ENCODE data around the gene TMEM106C. TPM values are rescaled to one million over a fixed set of nuclear protein-coding genes. Genes with fewer than 3 reads are reported as not detected.

The TMEM106C gene
- total RNA-seq, 1 donor from 2014 or later, result 30.0 TPM

GRCh38 chr12:47939009-47939601 lies 24.3 kb upstream of the TMEM106C start:
- H3K27ac Mint-ChIP-seq (ENCODE audit: unreplicated experiment), result no peak overlapping the region
- H3K4me1 ChIP-seq (ENCODE audit: insufficient read depth, low read length), result peaks cover 3% of the 10 kb centered on the region
- peaks cover 28% of the 10 kb centered on the region for H3K4me1 Mint-ChIP-seq (ENCODE audit: low read depth, unreplicated experiment)
- H3K4me2 ChIP-seq (ENCODE audit: low read length), result no peak overlapping the region
- H3K79me2 ChIP-seq (ENCODE audit: insufficient read depth, low read length), result no peaks in the 10 kb centered on the region
- no peak overlapping the region for H3K4me3 Mint-ChIP-seq (ENCODE audit: unreplicated experiment)
- H3K9ac ChIP-seq (ENCODE audit: low read length), result no peak overlapping the region
- H3K27me3 ChIP-seq (ENCODE audit: insufficient read depth, low read length), result no peaks in the 10 kb centered on the region
- peaks cover 4% of the 10 kb centered on the region for H3K9me3 Mint-ChIP-seq (ENCODE audit: unreplicated experiment)
- FAIRE-seq (no peak), DNase-seq (ENCODE audit: low read depth) (no peak)
- no peaks in the 10 kb centered on the region for H3K9me3 ChIP-seq (ENCODE audit: insufficient read depth, low read depth, low read length)
- no peaks in the 10 kb centered on the region for H3K36me3 ChIP-seq (ENCODE audit: insufficient read depth, low read length)
- no peak overlapping the region for H2AFZ ChIP-seq (ENCODE audit: low read depth, low read length)
- H3K36me3 Mint-ChIP-seq (ENCODE audit: low read depth, unreplicated experiment), result no peaks in the 10 kb centered on the region
- peaks cover 32% of the 10 kb centered on the region for H3K27me3 Mint-ChIP-seq (ENCODE audit: low read depth, unreplicated experiment)
- no peaks in the 10 kb centered on the region for H4K20me1 ChIP-seq (ENCODE audit: insufficient read depth, low read length)
- H3K27ac ChIP-seq (ENCODE audit: low read depth, low read length), result no peak overlapping the region
- TF ChIP-seq, protein P1, sequence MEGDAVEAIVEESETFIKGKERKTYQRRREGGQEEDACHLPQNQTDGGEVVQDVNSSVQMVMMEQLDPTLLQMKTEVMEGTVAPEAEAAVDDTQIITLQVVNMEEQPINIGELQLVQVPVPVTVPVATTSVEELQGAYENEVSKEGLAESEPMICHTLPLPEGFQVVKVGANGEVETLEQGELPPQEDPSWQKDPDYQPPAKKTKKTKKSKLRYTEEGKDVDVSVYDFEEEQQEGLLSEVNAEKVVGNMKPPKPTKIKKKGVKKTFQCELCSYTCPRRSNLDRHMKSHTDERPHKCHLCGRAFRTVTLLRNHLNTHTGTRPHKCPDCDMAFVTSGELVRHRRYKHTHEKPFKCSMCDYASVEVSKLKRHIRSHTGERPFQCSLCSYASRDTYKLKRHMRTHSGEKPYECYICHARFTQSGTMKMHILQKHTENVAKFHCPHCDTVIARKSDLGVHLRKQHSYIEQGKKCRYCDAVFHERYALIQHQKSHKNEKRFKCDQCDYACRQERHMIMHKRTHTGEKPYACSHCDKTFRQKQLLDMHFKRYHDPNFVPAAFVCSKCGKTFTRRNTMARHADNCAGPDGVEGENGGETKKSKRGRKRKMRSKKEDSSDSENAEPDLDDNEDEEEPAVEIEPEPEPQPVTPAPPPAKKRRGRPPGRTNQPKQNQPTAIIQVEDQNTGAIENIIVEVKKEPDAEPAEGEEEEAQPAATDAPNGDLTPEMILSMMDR (IDR thresholded peaks at IDR 0.05; ENCODE audit: insufficient read depth, low read depth, low read length), result no peak
- no peak for TF ChIP-seq EZH2 (IDR thresholded peaks at IDR 0.05; ENCODE audit: insufficient read depth, low read length)
- H3K4me3 ChIP-seq (ENCODE audit: insufficient read depth, low read depth, low read length), result no peak overlapping the region

GRCh38 chr12:47940773-47941474 lies 22.5 kb upstream of the TMEM106C start:
- Histone ChIP-seq H3K27me3 (ENCODE audit: insufficient read depth, low read length) (no peaks in the 10 kb centered on the region), H3K9me3 (ENCODE audit: insufficient read depth, low read depth, low read length) (no peaks in the 10 kb centered on the region), H3K27ac (ENCODE audit: low read depth, low read length) (no peak overlapping the region), H3K79me2 (ENCODE audit: insufficient read depth, low read length) (no peaks in the 10 kb centered on the region), H4K20me1 (ENCODE audit: insufficient read depth, low read length) (no peaks in the 10 kb centered on the region), H3K36me3 (ENCODE audit: insufficient read depth, low read length) (no peaks in the 10 kb centered on the region), H3K4me2 (ENCODE audit: low read length) (no peak overlapping the region), H3K4me3 (ENCODE audit: insufficient read depth, low read depth, low read length) (no peak overlapping the region), H2AFZ (ENCODE audit: low read depth, low read length) (no peak overlapping the region), H3K9ac (ENCODE audit: low read length) (no peak overlapping the region), H3K4me1 (ENCODE audit: insufficient read depth, low read length) (peaks cover 3% of the 10 kb centered on the region)
- TF ChIP-seq, protein P1 (IDR thresholded peaks at IDR 0.05; ENCODE audit: insufficient read depth, low read depth, low read length), result no peak
- TF ChIP-seq EZH2 (IDR thresholded peaks at IDR 0.05; ENCODE audit: insufficient read depth, low read length), result no peak
- Mint-ChIP-seq H3K36me3 (ENCODE audit: low read depth, unreplicated experiment) (no peaks in the 10 kb centered on the region), H3K9me3 (ENCODE audit: unreplicated experiment) (peaks cover 4% of the 10 kb centered on the region), H3K27ac (ENCODE audit: unreplicated experiment) (no peak overlapping the region), H3K4me1 (ENCODE audit: low read depth, unreplicated experiment) (peaks cover 22% of the 10 kb centered on the region), H3K4me3 (ENCODE audit: unreplicated experiment) (no peak overlapping the region), H3K27me3 (ENCODE audit: low read depth, unreplicated experiment) (peaks cover 33% of the 10 kb centered on the region)
- DNase-seq (ENCODE audit: low read depth) (no peak), FAIRE-seq (no peak)

- no peak for DNase-seq (ENCODE audit: low read depth)
- H3K9ac ChIP-seq (ENCODE audit: low read length), result no peak overlapping the region
- no peaks in the 10 kb centered on the region for H3K79me2 ChIP-seq (ENCODE audit: insufficient read depth, low read length)
- no peak for FAIRE-seq
- H3K27ac ChIP-seq (ENCODE audit: low read depth, low read length), result no peak overlapping the region
- peaks cover 3% of the 10 kb centered on the region for H3K4me1 ChIP-seq (ENCODE audit: insufficient read depth, low read length)
- peaks cover 33% of the 10 kb centered on the region for H3K27me3 Mint-ChIP-seq (ENCODE audit: low read depth, unreplicated experiment)
- H3K4me2 ChIP-seq (ENCODE audit: low read length), result no peak overlapping the region
- no peak overlapping the region for H3K4me3 Mint-ChIP-seq (ENCODE audit: unreplicated experiment)
- H3K36me3 ChIP-seq (ENCODE audit: insufficient read depth, low read length), result no peaks in the 10 kb centered on the region
- H2AFZ ChIP-seq (ENCODE audit: low read depth, low read length), result no peak overlapping the region
- H3K36me3 Mint-ChIP-seq (ENCODE audit: low read depth, unreplicated experiment), result no peaks in the 10 kb centered on the region
- no peak overlapping the region for H3K27ac Mint-ChIP-seq (ENCODE audit: unreplicated experiment)
- H3K9me3 Mint-ChIP-seq (ENCODE audit: unreplicated experiment), result peaks cover 4% of the 10 kb centered on the region
- TF ChIP-seq, protein P1 (IDR thresholded peaks at IDR 0.05; ENCODE audit: insufficient read depth, low read depth, low read length), result no peak
- no peak for TF ChIP-seq EZH2 (IDR thresholded peaks at IDR 0.05; ENCODE audit: insufficient read depth, low read length)
- peaks cover 21% of the 10 kb centered on the region for H3K4me1 Mint-ChIP-seq (ENCODE audit: low read depth, unreplicated experiment)
- H4K20me1 ChIP-seq (ENCODE audit: insufficient read depth, low read length), result no peaks in the 10 kb centered on the region
- no peaks in the 10 kb centered on the region for H3K27me3 ChIP-seq (ENCODE audit: insufficient read depth, low read length)
- H3K4me3 ChIP-seq (ENCODE audit: insufficient read depth, low read depth, low read length), result no peak overlapping the region
- no peaks in the 10 kb centered on the region for H3K9me3 ChIP-seq (ENCODE audit: insufficient read depth, low read depth, low read length)
Observed at GRCh38 chr12:47941475-47941780, 22.0 kb upstream of the TMEM106C start.
